Left ventricle myocardium inferior (tissue), 1 donor: ENCODE measurements around the gene MOGAT2. TPM values are rescaled to one million over a fixed set of nuclear protein-coding genes. Genes with fewer than 3 reads are reported as not detected.

ENCODE experiments used
- DNase-seq: peaks from one replicate; pipeline ENCODE4 v3.0.0-alpha.2; 2020
- H3K27ac ChIP-seq: fragments of 200-600 bp; replicated peaks from 2 replicates; pipeline ENCODE4 v1.8.0; 2021
- H3K27me3 ChIP-seq: fragments of 200-600 bp; 2 replicates; pipeline ENCODE4 v1.8.0; 2021; ENCODE audit warnings: low read depth
- H3K36me3 ChIP-seq: fragments of 200-600 bp; 2 replicates; pipeline ENCODE4 v1.8.0; 2021
- H3K4me1 ChIP-seq: fragments of 200-600 bp; 2 replicates; pipeline ENCODE4 v1.8.0; 2021
- H3K4me3 ChIP-seq: fragments of 200-600 bp; 2 replicates; pipeline ENCODE4 v1.8.0; 2021; ENCODE audit warnings: mild to moderate bottlenecking, moderate library complexity
- H3K9me3 ChIP-seq: fragments of 200-600 bp; replicated peaks from 2 replicates; pipeline ENCODE4 v1.8.0; 2021
- CTCF ChIP-seq: fragments of 200-600 bp; IDR thresholded peaks from 2 replicates; pipeline ENCODE4 v1.8.0; 2021; ENCODE audit warnings: antibody characterized with exemption, mild to moderate bottlenecking, borderline replicate concordance
- intact Hi-C: fragments of 100-400 bp; cut with micrococcal nuclease; formaldehyde crosslinking; loops from one replicate; pipeline ENCODE4 v1.11.0; 2022
- total RNA-seq: library from RNA; stranded (reverse); fragmentation: NEBNext Ultra II Directional; extraction: Animal tissue kit (Norgen Biotek cat#: 25700); gene quantifications from one replicate; pipeline ENCODE4 v1.2.1, GENCODE V29; 2021
- donor health status: DM: no; HTN: yes; CAD: no; lungs with severe emphysema.

Gene MOGAT2
- total RNA-seq, 1 donor from 2014 or later, result not detected

GRCh38 chr11:75733071-75733430 lies 15.4 kb downstream of the MOGAT2 start:
- no peaks in the 10 kb centered on the region for H3K36me3 ChIP-seq
- no peak overlapping the region for H3K4me3 ChIP-seq
- no peak for TF ChIP-seq CTCF
- peak overlapping the region; percentile 76 for H3K27ac ChIP-seq
- no peak for DNase-seq
- intact Hi-C loops, result no loop called here
- no peaks in the 10 kb centered on the region for H3K27me3 ChIP-seq
- H3K9me3 ChIP-seq, result no peaks in the 10 kb centered on the region
- H3K4me1 ChIP-seq, result peaks cover 37% of the 10 kb centered on the region

- Histone ChIP-seq H3K4me1 (peaks cover 34% of the 10 kb centered on the region), H3K4me3 (peak overlapping the region; percentile 22), H3K9me3 (no peaks in the 10 kb centered on the region), H3K27ac (peak overlapping the region; percentile 76), H3K27me3 (no peaks in the 10 kb centered on the region), H3K36me3 (no peaks in the 10 kb centered on the region)
- no peak for TF ChIP-seq CTCF
- intact Hi-C loops, result no loop called here
- peak; percentile 27 for DNase-seq
These were observed 15.9 kb downstream of the MOGAT2 start for GRCh38 chr11:75733431-75734107.

- H3K9me3 ChIP-seq, result no peaks in the 10 kb centered on the region
- no peak for DNase-seq
- peak overlapping the region; percentile 76 for H3K27ac ChIP-seq
- H3K4me3 ChIP-seq, result peak overlapping the region; percentile 22
- intact Hi-C loops, result no loop called here
- H3K36me3 ChIP-seq, result no peaks in the 10 kb centered on the region
- no peak for TF ChIP-seq CTCF
- H3K4me1 ChIP-seq, result peaks cover 27% of the 10 kb centered on the region
- H3K27me3 ChIP-seq, result no peaks in the 10 kb centered on the region
These were observed 17.0 kb downstream of the MOGAT2 start for GRCh38 chr11:75734491-75735180.

GRCh38 chr11:75735181-75735845 lies 17.7 kb downstream of the MOGAT2 start:
- Histone ChIP-seq H3K9me3 (no peaks in the 10 kb centered on the region), H3K4me1 (peaks cover 27% of the 10 kb centered on the region), H3K36me3 (no peaks in the 10 kb centered on the region), H3K4me3 (no peak overlapping the region), H3K27ac (peak overlapping the region; percentile 76), H3K27me3 (no peaks in the 10 kb centered on the region)
- TF ChIP-seq CTCF, result no peak
- DNase-seq, result no peak
- intact Hi-C loops, result no loop called here

GRCh38 chr11:75737314-75737713 lies 19.7 kb downstream of the MOGAT2 start:
- H3K4me3 ChIP-seq, result no peak overlapping the region
- no peaks in the 10 kb centered on the region for H3K27me3 ChIP-seq
- peaks cover 27% of the 10 kb centered on the region for H3K4me1 ChIP-seq
- H3K9me3 ChIP-seq, result no peaks in the 10 kb centered on the region
- no peak for TF ChIP-seq CTCF
- no peaks in the 10 kb centered on the region for H3K36me3 ChIP-seq
- intact Hi-C loops, result no loop called here
- no peak for DNase-seq
- H3K27ac ChIP-seq, result no peak overlapping the region
